Ectodermal cell (in vitro differentiated cells): ENCODE measurements around the gene PRMT7.

Source experiments
- H3K27ac ChIP-seq: 2 replicates; pipeline ENCODE4 v1.7.0; 2013; ENCODE audit warnings: mild to moderate bottlenecking, low read depth, low read length; ENCODE audit not compliant: insufficient read depth, poor library complexity, severe bottlenecking
- H3K27me3 ChIP-seq: 2 replicates; pipeline ENCODE4 v1.7.0; 2013; ENCODE audit warnings: mild to moderate bottlenecking, low read length; ENCODE audit not compliant: insufficient read depth, control insufficient read depth, poor library complexity, severe bottlenecking
- H3K36me3 ChIP-seq: one replicate; pipeline ENCODE4 v1.7.0; 2013; ENCODE audit warnings: low read length; ENCODE audit not compliant: control insufficient read depth, insufficient read depth
- H3K4me1 ChIP-seq: one replicate; pipeline ENCODE4 v1.7.0; 2013; ENCODE audit warnings: low read length; ENCODE audit not compliant: control insufficient read depth, insufficient read depth
- H3K4me3 ChIP-seq: 2 replicates; pipeline ENCODE4 v1.7.0; 2013; ENCODE audit warnings: low read depth, low read length, control low read depth; ENCODE audit not compliant: insufficient read depth
- H3K9me3 ChIP-seq: 2 replicates; pipeline ENCODE4 v1.7.0; 2013; ENCODE audit warnings: mild to moderate bottlenecking, low read length, moderate library complexity; ENCODE audit not compliant: control insufficient read depth
- WGBS, 2 experiments: methylation state at CpG; one replicate each; pipeline ENCODE4 v1.1.7; 2013; ENCODE audit warnings: missing lambda C conversion rate in 2 of 2; 5-methylcytosine and 5-hydroxymethylcytosine counted together

The PRMT7 gene

GRCh38 chr16:68273459-68273858 lies 37.4 kb upstream of the PRMT7 start:
- H3K4me3 ChIP-seq: no peak overlapping the region
- 91 to 96% methylated on average over 5 of the region's 5 CpGs for WGBS, 2 experiments
- no peaks in the 10 kb centered on the region for H3K27me3 ChIP-seq
- H3K4me1 ChIP-seq: peaks cover 4% of the 10 kb centered on the region
- no peaks in the 10 kb centered on the region for H3K9me3 ChIP-seq
- H3K27ac ChIP-seq: no peak overlapping the region
- H3K36me3 ChIP-seq: no peaks in the 10 kb centered on the region

GRCh38 chr16:68273896-68274295 lies 36.9 kb upstream of the PRMT7 start:
- Histone ChIP-seq H3K9me3 (no peaks in the 10 kb centered on the region), H3K4me3 (no peak overlapping the region), H3K36me3 (no peaks in the 10 kb centered on the region), H3K27me3 (no peaks in the 10 kb centered on the region), H3K27ac (no peak overlapping the region), H3K4me1 (peaks cover 4% of the 10 kb centered on the region)
- WGBS, 2 experiments: 95% methylated on average over 8 of the region's 8 CpGs

- WGBS, 2 experiments: 94 to 98% methylated on average over 4 of the region's 4 CpGs
- no peaks in the 10 kb centered on the region for H3K36me3 ChIP-seq
- no peaks in the 10 kb centered on the region for H3K27me3 ChIP-seq
Observed at GRCh38 chr16:68274441-68274840, 36.4 kb upstream of the PRMT7 start.

GRCh38 chr16:68275611-68276191 lies 35.1 kb upstream of the PRMT7 start:
- no peak overlapping the region for H3K4me3 ChIP-seq
- no peaks in the 10 kb centered on the region for H3K9me3 ChIP-seq
- H3K4me1 ChIP-seq: no peaks in the 10 kb centered on the region
- H3K27ac ChIP-seq: no peak overlapping the region
- 83 to 86% methylated on average over 4 of the region's 4 CpGs for WGBS, 2 experiments
- H3K27me3 ChIP-seq: no peaks in the 10 kb centered on the region
- H3K36me3 ChIP-seq: no peaks in the 10 kb centered on the region

More at GRCh38 chr16:68274441-68274840, 36.4 kb upstream of the PRMT7 start:
- Histone ChIP-seq H3K9me3 (no peaks in the 10 kb centered on the region), H3K4me1 (peaks cover under 1% of the 10 kb centered on the region), H3K27ac (no peak overlapping the region), H3K4me3 (no peak overlapping the region)

GRCh38 chr16:68276223-68276622 lies 34.6 kb upstream of the PRMT7 start:
- Histone ChIP-seq H3K36me3 (no peaks in the 10 kb centered on the region), H3K4me3 (no peak overlapping the region), H3K4me1 (no peaks in the 10 kb centered on the region), H3K27ac (no peak overlapping the region), H3K27me3 (no peaks in the 10 kb centered on the region), H3K9me3 (no peaks in the 10 kb centered on the region)
- 87 to 92% methylated on average over 3 of the region's 3 CpGs for whole genome bisulfite sequencing, 2 experiments

- Histone ChIP-seq H3K36me3 (no peaks in the 10 kb centered on the region), H3K9me3 (no peaks in the 10 kb centered on the region), H3K27ac (no peak overlapping the region), H3K4me1 (no peaks in the 10 kb centered on the region), H3K4me3 (no peak overlapping the region), H3K27me3 (no peaks in the 10 kb centered on the region)
- 94 to 95% methylated on average over 13 of the region's 13 CpGs for WGBS, 2 experiments
Observed at GRCh38 chr16:68279726-68280558, 30.9 kb upstream of the PRMT7 start.

- Histone ChIP-seq H3K27ac (no peak overlapping the region), H3K36me3 (no peaks in the 10 kb centered on the region), H3K4me1 (no peaks in the 10 kb centered on the region), H3K9me3 (no peaks in the 10 kb centered on the region), H3K4me3 (no peak overlapping the region), H3K27me3 (no peaks in the 10 kb centered on the region)
- WGBS, 2 experiments: 96 to 97% methylated on average over 3 to 4 of the region's 4 CpGs
Observed at GRCh38 chr16:68281368-68282063, 29.3 kb upstream of the PRMT7 start.

GRCh38 chr16:68282064-68282452 lies 28.8 kb upstream of the PRMT7 start:
- Histone ChIP-seq H3K4me1 (no peaks in the 10 kb centered on the region), H3K27me3 (no peaks in the 10 kb centered on the region), H3K4me3 (no peak overlapping the region), H3K36me3 (no peaks in the 10 kb centered on the region), H3K27ac (no peak overlapping the region), H3K9me3 (no peaks in the 10 kb centered on the region)
- WGBS, 2 experiments: 89 to 92% methylated on average over 4 of the region's 4 CpGs

GRCh38 chr16:68283346-68283745 lies 27.5 kb upstream of the PRMT7 start:
- no peak overlapping the region for H3K27ac ChIP-seq
- H3K4me1 ChIP-seq: no peaks in the 10 kb centered on the region
- 85 to 86% methylated on average over 5 of the region's 5 CpGs for WGBS, 2 experiments
- H3K9me3 ChIP-seq: no peaks in the 10 kb centered on the region
- no peaks in the 10 kb centered on the region for H3K36me3 ChIP-seq
- no peaks in the 10 kb centered on the region for H3K27me3 ChIP-seq
- no peak overlapping the region for H3K4me3 ChIP-seq
